Measurements from ENCODE around the gene ANKRD34A. TPM values are rescaled to one million over a fixed set of nuclear protein-coding genes. Genes with fewer than 3 reads are reported as not detected.
"Not testable (repeated sequence)": the region's sequence is repeated elsewhere in the genome, so short reads cannot be mapped to it uniquely, and the experiment has no call there.

Gene ANKRD34A
- total RNA-seq, 2 donors from 2014 or later, result 4.6 to 4.8 TPM

- peaks cover 43% of the 10 kb centered on the region for H3K36me3 Mint-ChIP-seq (ENCODE audit: low read depth)
- ATAC-seq (replicated peaks), result peak; percentile 69
- H3K27me3 Mint-ChIP-seq, result no peaks in the 10 kb centered on the region
- no peak overlapping the region for H3K4me3 Mint-ChIP-seq
- no peak overlapping the region for H3K27ac Mint-ChIP-seq
- no peaks in the 10 kb centered on the region for H3K4me1 Mint-ChIP-seq
- H3K9me3 Mint-ChIP-seq, result no peaks in the 10 kb centered on the region
Measured at GRCh38 chr1:145926686-145927062, 37.7 kb downstream of the ANKRD34A start.

- Mint-ChIP-seq H3K27ac (no peak overlapping the region), H3K4me1 (no peaks in the 10 kb centered on the region), H3K36me3 (ENCODE audit: low read depth) (peaks cover 42% of the 10 kb centered on the region), H3K4me3 (no peak overlapping the region), H3K9me3 (no peaks in the 10 kb centered on the region), H3K27me3 (no peaks in the 10 kb centered on the region)
- no peak for ATAC-seq (replicated peaks)
Measured at GRCh38 chr1:145922266-145922665, 42.1 kb downstream of the ANKRD34A start.

- peak overlapping the region; percentile 95 for H3K4me3 Mint-ChIP-seq
- H3K27ac Mint-ChIP-seq, result peak overlapping the region; percentile 46
- H3K4me1 Mint-ChIP-seq, result peaks cover 12% of the 10 kb centered on the region
- peaks cover 59% of the 10 kb centered on the region for H3K36me3 Mint-ChIP-seq (ENCODE audit: low read depth)
- H3K9me3 Mint-ChIP-seq; ATAC-seq (replicated peaks); H3K27me3 Mint-ChIP-seq: not testable (repeated sequence)
Measured at GRCh38 chr1:145920297-145920696, 44.1 kb downstream of the ANKRD34A start.

- Mint-ChIP-seq H3K27ac (peak overlapping the region; percentile 96), H3K4me1 (peaks cover 12% of the 10 kb centered on the region), H3K36me3 (ENCODE audit: low read depth) (peaks cover 68% of the 10 kb centered on the region), H3K9me3 (no peaks in the 10 kb centered on the region), H3K4me3 (peak overlapping the region; percentile 95), H3K27me3 (no peaks in the 10 kb centered on the region)
- ATAC-seq (replicated peaks), result peak; percentile 94
Measured at GRCh38 chr1:145918992-145919939, 45.1 kb downstream of the ANKRD34A start.

- Mint-ChIP-seq H3K27me3 (no peaks in the 10 kb centered on the region), H3K27ac (peak within 1 kb of the TSS; percentile 96), H3K9me3 (no peaks in the 10 kb centered on the region), H3K4me3 (peak within 1 kb of the TSS; percentile 95), H3K4me1 (peaks cover 12% of the 10 kb centered on the region), H3K36me3 (ENCODE audit: low read depth) (peaks cover 68% of the 10 kb centered on the region)
- peak; percentile 95 for ATAC-seq (replicated peaks)
Measured at GRCh38 chr1:145918144-145918991, 46.0 kb downstream of the ANKRD34A start, which contains the start of gene PEX11B. TSS of gene PEX11B (minus strand) at chr1:145918717. CDS start at chr1:145918688, 29 bp downstream.

- no peak for ATAC-seq (replicated peaks)
- H3K4me3 Mint-ChIP-seq, result peak overlapping the region; percentile 95
- no peaks in the 10 kb centered on the region for H3K27me3 Mint-ChIP-seq
- peak overlapping the region; percentile 96 for H3K27ac Mint-ChIP-seq
- no peaks in the 10 kb centered on the region for H3K9me3 Mint-ChIP-seq
- peaks cover 12% of the 10 kb centered on the region for H3K4me1 Mint-ChIP-seq
- peaks cover 68% of the 10 kb centered on the region for H3K36me3 Mint-ChIP-seq (ENCODE audit: low read depth)
Measured at GRCh38 chr1:145917595-145917994, 46.8 kb downstream of the ANKRD34A start.

GRCh38 chr1:145916745-145917144, 47.6 kb downstream of the ANKRD34A start:
- Mint-ChIP-seq H3K27ac (peak overlapping the region; percentile 96), H3K27me3 (no peaks in the 10 kb centered on the region), H3K36me3 (ENCODE audit: low read depth) (peaks cover 68% of the 10 kb centered on the region), H3K4me1 (peaks cover 12% of the 10 kb centered on the region), H3K9me3 (no peaks in the 10 kb centered on the region), H3K4me3 (peak overlapping the region; percentile 95)
- no peak for ATAC-seq (replicated peaks)

- H3K27me3 Mint-ChIP-seq, result no peaks in the 10 kb centered on the region
Measured at GRCh38 chr1:145912128-145912641, 52.2 kb downstream of the ANKRD34A start.

More at GRCh38 chr1:145912128-145912641, 52.2 kb downstream of the ANKRD34A start:
- H3K27ac Mint-ChIP-seq, result no peak overlapping the region
- H3K9me3 Mint-ChIP-seq, result no peaks in the 10 kb centered on the region
- ATAC-seq (replicated peaks), result no peak
- peaks cover 73% of the 10 kb centered on the region for H3K36me3 Mint-ChIP-seq (ENCODE audit: low read depth)
- H3K4me1 Mint-ChIP-seq, result peaks cover 16% of the 10 kb centered on the region
- H3K4me3 Mint-ChIP-seq, result no peak overlapping the region

Other genes with a start within 250 kb of the ANKRD34A start
- gene CD160, start 245.1 kb downstream of the ANKRD34A start, total RNA-seq, result not detected
- gene RNF115, start 140.5 kb downstream of the ANKRD34A start, total RNA-seq, result 1 to 10 TPM; 7.9 to 9.3 TPM
- 10 to 100 TPM; 20.4 to 22.2 TPM for gene POLR3C, start 140.4 kb downstream of the ANKRD34A start, total RNA-seq
- gene NUDT17, start 118.9 kb downstream of the ANKRD34A start, total RNA-seq, result 1 to 10 TPM; 2.3 to 2.7 TPM
- gene PIAS3, start 105.5 kb downstream of the ANKRD34A start, total RNA-seq, result 10 to 100 TPM; 16.3 to 24.6 TPM
- under 1 TPM; 0.29 to 0.56 TPM for gene ANKRD35, start 78.7 kb downstream of the ANKRD34A start, total RNA-seq
- gene ITGA10, start 54.5 kb downstream of the ANKRD34A start, total RNA-seq, result 1 to 10 TPM; 1.6 to 2.9 TPM
- gene PEX11B, start 45.9 kb downstream of the ANKRD34A start, total RNA-seq, result 10 to 100 TPM; 23.6 to 25.2 TPM
- gene RBM8A, start 37.1 kb downstream of the ANKRD34A start, total RNA-seq, result 100 to 1,000 TPM; 222 to 275 TPM
- gene LIX1L, start 6.6 kb downstream of the ANKRD34A start, total RNA-seq, result 10 to 100 TPM; 43.4 to 61.2 TPM
- gene POLR3GL, start 115 bp upstream of the ANKRD34A start, total RNA-seq, result 10 to 100 TPM; 16.9 to 26.0 TPM
- gene TXNIP, start 32.0 kb upstream of the ANKRD34A start, total RNA-seq, result 100 to 1,000 TPM in 1 of 2 donors, 10 to 100 TPM in 1; 74.2 to 269 TPM
- gene HJV, start 57.2 kb upstream of the ANKRD34A start, total RNA-seq, result not detected
- 1 to 10 TPM; 3.1 to 3.4 TPM for gene NBPF10, start 180.2 kb upstream of the ANKRD34A start, total RNA-seq

All from activated T-helper 17 cell treated with anti-CD3 and anti-CD28 coated beads, Interleukin-2, amount 50 U/mL, for 72 hours (primary cell).